Right kidney (tissue), 9 donors: ENCODE data around the gene GLP2R.
"Not testable (repeated sequence)": the region's sequence is repeated elsewhere in the genome, so short reads cannot be mapped to it uniquely, and the experiment has no call there.

ENCODE experiments used
- DNase-seq: peaks from one replicate; pipeline ENCODE4 v3.0.0-alpha.2; 2016
- long read RNA-seq, 8 donors: transcript quantifications; one replicate each; lab custom pipeline, GENCODE V29; 2026

The GLP2R gene
- long read RNA-seq, donor 1 = 0 reads
- long read RNA-seq, donor 2 = 0 reads
- long read RNA-seq, donor 3 = 0 reads
- long read RNA-seq, donor 4 = 0 reads
- long read RNA-seq, donor 5 = 0 reads
- long read RNA-seq, donor 6 = 0 reads
- long read RNA-seq, donor 7 = 0 reads
- long read RNA-seq, donor 8 = 0 reads

- DNase-seq = no peak
These were observed at the start of gene GLP2R for GRCh38 chr17:9825641-9826150. Gene GLP2R (plus strand): TSS chr17:9825924. CDS start chr17:9826064, 140 bp downstream.

DNA sequence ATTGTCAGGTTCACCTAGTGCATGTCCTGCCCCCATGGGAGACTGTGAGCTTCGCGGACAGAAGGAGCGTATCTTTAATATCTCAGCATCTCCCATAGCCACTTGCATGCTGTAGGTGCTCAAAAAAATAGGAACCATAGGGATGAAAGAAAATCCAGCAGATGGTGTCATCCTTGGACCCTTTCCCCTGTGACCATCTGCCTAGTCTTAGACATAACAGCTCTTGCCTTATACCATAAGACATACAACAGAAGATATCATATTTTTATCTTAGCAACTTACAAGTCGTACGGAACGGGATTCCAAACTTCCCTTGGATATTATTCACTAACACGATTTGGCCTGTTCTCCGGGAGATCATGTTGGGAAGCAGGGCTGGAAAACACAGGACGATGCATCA lies 48.8 kb upstream of the GLP2R start:
- no peak for DNase-seq

DNA sequence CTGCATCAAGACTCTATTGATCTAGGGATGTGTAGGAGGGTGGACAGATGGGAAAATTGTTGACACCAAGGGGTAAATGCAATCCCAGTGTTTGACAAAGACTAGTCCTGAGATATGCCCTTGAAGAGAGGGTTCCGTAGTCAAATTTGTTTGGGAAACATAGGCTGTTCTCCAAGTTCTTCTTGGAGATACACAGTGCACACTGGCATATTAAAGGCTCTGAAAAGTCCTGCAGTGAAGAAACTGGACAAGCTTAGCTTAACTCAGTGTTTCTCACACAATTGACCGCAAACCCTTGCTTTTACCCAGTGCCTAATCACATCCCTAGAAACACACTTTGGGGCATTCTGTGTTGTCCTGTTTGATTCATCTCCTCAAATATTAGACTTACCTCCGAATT lies 45.2 kb upstream of the GLP2R start:
- DNase-seq = no peak

- DNase-seq = no peak
These were observed 42.7 kb upstream of the GLP2R start for GRCh38 chr17:9783050-9783449.

DNA sequence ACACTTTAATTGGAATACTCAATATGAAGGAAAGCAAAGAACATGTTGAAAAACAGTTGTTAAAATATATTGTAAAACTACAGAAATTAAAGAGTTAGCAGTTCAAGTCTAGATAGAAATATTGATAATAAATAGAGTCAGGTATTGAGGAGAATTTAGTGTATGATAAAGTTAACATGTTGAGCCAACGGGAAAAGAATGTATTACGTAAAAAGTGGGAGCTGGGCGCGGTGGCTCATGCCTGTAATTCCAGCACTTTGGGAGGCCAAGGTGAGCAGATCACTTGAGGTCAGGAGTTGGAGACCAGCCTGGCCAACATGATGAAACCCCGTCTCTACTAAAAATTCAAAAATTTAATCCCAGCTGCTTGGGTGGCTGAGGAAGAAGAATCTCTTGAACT lies 42.3 kb upstream of the GLP2R start:
- DNase-seq = not testable (repeated sequence)

GRCh38 chr17:9784544-9784943 lies 41.2 kb upstream of the GLP2R start:
- DNase-seq = no peak

DNA sequence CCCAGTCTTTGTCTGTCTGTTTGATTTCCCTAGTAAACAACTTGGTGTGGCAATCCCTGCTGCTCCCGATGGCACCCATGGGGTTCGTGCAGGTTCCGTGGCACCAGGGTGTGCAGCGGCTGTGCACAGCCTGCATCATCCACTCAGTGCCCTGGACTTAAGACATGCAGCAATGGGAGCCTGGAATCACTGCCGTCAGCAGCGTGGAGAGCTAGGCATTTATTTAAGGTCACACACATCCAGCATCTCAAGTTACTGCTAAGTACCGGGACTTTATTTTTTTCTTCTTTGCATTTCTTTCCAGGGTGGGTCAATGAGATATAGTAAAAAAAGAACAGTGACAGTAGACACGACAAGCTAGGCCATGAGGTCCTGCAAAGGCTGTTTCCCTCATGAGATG lies 37.1 kb upstream of the GLP2R start:
- no peak for DNase-seq

- DNase-seq = no peak
These were observed 35.4 kb upstream of the GLP2R start for GRCh38 chr17:9790316-9790715.

- DNase-seq = no peak
These were observed 34.5 kb upstream of the GLP2R start, which contains the start of gene DHRS7C for GRCh38 chr17:9790889-9791876. Gene DHRS7C (minus strand): TSS chr17:9791592. CDS start chr17:9791284, 308 bp downstream.

- no peak for DNase-seq
These were observed 33.4 kb upstream of the GLP2R start for GRCh38 chr17:9792181-9792840.

GRCh38 chr17:9798008-9798407 lies 27.7 kb upstream of the GLP2R start:
- DNase-seq = no peak

DNA sequence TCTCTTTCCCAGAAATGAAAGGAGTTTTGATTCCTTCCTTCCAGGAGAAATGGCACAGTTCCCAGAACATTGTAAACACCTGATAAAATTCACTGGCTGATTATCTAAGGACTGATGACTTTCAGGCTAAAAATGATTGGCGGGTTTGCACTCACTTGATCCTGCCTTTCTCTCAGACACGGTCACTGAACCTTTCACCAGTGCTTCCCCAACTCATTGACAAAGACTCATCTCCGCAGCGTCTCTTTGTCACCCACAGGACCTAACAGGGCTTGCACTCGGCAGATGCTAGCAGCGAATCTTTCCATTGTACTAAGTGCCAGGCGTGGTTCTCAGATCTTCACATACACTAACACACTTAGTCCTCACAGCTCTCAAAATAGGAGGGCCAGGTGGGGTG lies 27.0 kb upstream of the GLP2R start:
- no peak for DNase-seq

DNA sequence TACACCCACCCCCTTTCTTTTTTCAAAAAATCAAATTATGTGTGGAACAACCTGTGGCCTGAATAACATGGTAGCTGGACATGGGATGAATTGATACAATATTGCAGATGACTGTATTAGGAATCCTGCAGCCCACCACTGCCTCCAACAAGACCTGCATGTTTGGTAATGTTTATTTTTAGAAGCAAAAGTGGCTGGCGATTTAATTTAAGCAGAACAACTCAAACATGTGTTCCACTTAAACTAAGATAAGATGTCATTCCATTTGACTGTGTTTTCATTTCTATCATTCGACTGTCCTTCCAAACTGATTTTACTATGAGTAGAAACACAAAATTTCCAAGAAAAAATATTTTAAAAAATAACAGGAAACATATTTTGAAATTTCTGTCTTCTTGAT lies 24.2 kb upstream of the GLP2R start:
- no peak for DNase-seq

DNA sequence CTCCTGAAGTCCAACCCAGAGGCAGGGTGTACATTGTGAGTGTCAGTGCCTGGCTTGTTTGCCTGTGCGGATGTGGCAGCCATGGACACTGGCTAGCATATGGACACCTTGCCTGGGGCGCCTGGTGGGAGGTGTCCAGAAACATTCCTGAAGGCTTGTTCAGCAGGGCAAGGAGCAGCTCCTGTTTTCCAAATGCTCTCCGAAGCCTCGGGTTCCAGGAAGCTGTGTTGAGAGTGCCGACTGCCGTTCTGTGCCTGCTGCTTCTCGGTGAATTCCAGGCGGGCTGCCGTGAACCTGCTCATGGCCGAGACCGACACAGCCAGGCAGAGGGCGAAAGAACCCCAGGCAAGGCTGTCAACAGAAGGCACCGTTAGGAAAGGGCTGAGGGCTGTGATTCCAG lies 23.4 kb upstream of the GLP2R start:
- no peak for DNase-seq

- DNase-seq = no peak
These were observed 23.0 kb upstream of the GLP2R start for GRCh38 chr17:9802697-9803096.

DNA sequence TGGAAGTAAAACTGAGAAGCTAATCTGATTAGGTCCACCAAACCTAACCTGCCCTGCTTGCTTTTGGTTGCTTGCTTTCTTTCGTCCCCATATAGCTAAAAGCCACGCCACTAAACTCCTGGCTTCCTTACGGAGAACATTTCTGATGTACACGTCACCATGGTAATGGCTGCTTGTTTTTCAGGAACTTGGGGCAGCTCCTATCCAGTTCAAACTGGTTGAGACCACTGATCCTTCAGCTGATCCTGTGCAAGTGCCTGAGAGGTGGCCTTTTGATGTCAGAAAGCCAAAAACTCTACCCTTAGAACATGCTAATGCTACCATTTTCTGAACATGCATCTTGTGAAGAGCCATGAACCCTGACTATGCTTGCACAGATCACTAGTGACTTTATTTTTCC lies 20.0 kb upstream of the GLP2R start:
- no peak for DNase-seq

- DNase-seq = no peak
These were observed 19.0 kb upstream of the GLP2R start for GRCh38 chr17:9806699-9807098.

- no peak for DNase-seq
These were observed 16.3 kb upstream of the GLP2R start for GRCh38 chr17:9809409-9809808.

DNA sequence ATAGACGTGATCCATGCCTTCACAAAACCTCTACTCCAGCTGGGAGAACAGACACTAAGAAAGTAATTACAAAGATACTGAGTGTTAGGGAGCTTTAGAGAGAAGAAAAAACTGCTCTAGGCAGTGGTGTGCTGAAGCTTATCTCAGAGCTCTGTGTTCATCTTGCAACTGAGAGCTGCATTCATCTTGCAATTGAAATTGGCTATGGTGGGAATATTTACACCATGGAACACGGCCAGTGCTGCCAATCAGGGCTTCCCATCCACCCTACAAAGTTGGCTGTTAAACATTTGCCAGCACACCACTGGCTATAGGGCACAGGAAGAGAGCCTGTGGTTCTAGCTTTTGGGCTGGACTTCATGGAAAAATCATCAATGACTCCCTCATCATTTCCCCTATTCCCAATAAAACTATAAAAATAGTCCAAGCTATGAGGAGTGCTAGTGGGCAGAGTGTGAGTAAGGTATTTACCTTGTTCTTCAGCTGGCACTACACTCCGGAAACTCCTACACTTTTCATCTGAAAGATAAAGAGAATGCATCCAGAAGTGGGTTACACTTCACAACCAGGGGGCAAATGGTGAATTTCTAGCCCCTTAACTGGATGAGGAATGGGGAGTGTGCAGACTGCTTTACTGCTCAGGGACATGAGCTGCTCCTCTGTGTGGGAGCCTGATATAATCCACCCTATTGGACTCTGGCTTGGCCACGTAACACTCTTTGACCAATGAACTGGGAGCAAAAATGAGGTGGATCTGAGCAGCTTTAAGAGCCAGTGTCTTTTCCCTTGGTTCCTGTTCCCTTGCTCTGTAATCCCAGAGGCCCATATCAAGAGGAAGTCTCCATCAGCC lies 15.4 kb upstream of the GLP2R start:
- DNase-seq = no peak

DNA sequence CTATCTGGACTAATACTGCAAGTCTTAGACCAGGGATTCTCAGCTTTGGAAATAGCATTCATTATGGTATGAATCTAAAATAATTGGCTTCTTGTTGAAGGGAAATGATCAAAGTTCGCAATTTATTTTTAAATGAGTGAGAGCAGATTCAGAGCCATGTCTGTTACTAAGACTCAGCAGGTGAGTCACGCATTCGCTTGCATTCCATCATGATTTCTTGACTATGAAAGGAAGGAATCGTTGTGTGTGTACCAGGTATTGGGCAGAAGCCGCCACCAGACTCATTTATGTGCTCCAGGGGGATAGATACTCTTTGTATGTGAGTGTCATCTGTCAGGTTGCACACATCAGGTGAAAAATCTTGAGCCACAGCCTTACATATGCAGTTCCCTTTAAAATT lies 14.6 kb upstream of the GLP2R start:
- DNase-seq = no peak

DNA sequence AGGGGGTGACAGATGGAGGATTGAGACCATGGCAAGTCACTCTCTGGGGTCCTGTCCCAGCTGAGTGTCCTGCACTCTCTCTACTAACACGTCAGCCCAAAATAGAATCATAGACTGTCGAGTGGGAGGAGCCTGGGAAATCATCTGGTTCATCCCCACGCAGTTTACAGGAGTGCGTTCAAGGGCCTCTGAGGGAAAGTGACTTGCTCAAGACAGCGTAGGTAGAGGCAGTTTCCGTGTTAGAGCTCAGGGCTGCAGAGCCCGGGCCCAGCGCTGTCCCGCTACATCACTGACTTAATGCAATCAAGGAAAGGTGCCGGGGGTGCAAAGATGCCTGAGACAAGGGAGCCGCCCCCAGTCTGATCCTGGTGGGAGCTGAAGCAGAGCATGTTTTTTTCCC lies 14.2 kb upstream of the GLP2R start:
- DNase-seq = no peak

- no peak for DNase-seq
These were observed 12.6 kb upstream of the GLP2R start for GRCh38 chr17:9813166-9813565.
